ENCODE data around the gene TM2D1.
"Not testable (repeated sequence)": the region's sequence is repeated elsewhere in the genome, so short reads cannot be mapped to it uniquely, and the experiment has no call there.

The TM2D1 gene

DNA sequence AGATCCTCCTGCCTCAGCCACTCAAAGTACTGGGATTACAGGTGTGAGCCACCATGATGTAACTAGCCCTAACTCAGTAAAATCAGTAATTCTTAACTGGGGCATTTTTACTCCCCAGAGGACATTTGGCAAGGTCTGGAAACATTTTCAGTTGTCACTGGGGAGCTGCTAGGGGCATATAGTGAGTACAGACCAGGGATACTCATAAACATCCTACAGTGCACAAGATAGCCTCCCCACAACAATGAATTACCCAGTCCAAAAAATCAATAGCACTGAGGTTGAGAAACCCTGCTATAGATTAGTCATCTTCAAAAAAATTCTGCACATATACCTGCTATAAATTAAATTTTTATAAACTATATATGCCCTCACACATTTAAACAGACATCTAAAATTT, 13.0 kb downstream of the TM2D1 start:
- no peak for DNase-seq

DNA sequence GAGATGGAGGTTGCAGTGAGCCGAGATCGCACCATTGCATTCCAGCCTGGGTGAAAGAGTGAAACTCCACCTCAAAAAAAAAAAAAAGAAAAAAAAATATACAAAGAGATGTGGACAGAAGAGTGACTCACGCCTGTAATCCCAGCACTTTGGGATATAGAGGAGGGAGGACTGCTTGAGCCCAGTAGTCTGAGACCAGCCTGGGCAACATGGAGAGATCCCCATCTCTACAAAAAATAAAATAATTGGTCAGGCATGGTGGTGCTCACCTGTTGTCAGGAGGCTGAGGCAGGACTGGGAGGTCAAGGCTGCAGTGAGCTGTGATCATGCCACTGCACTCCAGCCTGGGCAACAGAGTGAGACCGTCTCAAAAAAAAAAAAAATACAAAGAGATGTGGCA, 13.7 kb downstream of the TM2D1 start:
- DNase-seq: not testable (repeated sequence)

DNA sequence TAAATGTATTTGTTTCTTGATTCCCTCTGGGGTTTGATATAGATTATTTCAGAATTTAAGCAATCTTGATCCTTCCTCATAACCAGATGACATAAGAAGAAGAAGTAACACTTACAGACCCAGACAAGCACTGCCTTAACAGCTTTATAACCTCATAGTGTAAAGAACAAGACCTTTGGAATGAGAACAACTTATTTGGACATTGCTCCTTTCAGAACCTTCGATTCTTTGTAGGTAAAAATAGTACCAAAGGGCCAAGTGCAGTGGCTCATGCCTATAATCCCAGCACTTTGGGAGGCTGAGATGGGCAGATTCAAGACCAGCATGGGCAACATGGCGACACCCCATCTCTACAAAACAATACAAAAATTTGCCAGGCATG, 15.0 kb downstream of the TM2D1 start:
- DNase-seq: no peak

DNA sequence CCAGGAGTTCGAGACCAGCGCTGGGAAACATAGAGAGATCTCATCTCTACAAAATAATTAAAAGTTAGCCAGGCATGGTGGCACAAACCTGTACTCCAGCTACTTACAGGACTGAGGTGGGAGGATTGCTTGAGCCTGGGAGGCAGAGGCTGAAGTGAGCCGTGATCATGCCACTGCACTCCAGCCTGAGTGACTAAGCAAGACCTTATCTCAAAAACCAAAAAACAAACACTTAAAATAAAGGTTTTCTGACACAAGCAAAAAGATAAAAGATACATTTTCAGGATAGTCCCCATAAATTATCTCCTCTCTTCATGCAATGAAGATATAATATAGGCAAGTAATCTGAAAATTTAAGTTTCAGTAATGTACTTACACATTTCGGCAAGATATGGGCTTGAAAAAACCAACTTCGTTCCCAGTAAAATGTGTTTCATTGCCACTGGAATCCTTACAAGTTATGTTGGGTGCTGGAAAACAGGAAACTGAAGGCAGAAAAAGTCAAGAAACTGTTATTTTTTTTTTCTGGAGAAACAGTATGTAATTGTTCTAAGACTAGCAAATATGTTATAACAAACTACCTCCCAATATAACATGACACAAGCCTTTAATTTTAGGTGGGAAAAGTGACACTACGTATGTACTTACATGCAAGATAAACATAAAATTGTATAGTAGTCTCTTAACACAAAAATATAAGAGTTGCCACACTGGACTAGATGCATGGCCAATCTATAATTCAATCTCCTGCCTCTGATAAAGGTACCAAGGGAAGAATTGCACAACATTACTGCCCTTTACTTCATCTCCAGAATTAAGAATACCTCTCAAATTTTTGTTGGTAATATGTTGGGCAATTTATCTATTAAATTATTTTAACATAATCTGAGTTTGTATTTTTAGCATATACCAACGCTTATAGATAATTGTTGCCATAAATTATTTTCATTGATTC, 15.7 kb downstream of the TM2D1 start:
- no peak for DNase-seq

DNA sequence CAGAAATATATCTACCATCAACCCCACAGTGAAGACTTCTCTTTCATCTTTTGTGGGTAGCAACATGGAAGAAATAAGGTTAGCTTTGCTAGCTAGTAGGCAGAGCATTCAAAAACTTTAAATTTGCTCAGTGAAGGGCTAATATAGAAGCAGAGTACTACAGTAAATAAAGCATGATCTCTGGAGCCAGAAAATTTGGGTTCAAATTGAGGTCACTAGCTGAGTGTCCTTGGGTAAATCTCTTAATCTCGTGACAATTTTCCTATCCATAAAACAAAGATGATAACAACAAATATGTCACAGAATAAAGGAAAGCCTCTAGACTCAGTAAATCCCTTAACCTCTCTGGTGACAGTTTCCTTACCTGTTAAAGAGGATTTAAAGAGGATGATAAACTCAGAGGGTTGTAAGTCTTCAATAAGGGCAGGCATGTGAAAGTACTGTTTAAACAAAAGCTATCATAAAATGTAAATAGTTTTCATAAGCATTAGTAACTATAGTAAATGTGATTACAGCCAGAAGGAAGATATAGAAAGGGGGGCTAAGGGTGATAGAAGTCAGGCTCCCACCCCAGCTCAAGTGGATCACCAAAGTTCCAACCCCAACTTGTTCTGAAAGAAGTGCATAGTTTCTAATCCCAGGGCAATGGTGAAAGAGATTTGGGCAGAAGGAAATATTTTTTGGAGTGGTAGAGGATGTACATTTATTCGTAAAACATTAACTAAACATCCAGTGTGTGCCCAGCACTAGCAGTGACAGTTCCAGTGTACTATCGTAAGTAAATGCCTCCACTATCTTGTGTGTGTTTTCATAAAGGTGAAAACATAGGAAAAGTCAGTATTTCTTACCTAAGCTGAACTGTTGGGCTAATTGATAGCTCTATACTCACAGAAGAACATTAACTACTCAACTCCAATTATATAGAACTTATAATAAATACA, 24.8 kb downstream of the TM2D1 start:
- no peak for DNase-seq

DNA sequence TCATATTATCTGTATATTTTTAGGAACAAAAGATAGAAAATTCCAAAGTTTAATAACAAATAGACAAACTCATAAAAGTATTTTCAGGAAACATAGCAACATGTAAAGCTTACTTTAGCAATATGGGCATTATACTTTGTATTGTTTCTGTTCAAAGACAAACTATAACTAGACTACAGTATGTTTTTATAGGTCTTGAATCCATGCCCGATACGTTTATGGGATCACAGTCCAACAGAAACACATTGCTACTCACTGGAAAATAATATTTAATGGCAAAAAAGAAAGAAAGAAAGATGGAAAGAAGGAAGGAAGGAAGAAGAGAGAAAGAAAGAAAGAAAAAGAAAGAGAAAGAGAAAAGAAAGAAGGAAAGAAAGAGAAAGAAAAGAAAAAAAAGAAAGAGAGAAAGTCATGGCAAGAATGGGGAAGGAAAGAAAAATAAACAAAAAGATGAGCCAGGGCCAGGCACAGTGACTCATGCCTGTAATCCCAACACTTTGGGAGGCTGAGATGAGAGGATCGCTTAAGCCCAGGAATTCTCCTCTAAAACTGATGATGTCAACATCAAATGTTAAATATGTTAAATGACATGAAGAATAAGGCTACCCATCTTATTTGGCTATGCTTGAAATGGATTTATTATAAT, 32.7 kb downstream of the TM2D1 start:
- DNase-seq: no peak

DNA sequence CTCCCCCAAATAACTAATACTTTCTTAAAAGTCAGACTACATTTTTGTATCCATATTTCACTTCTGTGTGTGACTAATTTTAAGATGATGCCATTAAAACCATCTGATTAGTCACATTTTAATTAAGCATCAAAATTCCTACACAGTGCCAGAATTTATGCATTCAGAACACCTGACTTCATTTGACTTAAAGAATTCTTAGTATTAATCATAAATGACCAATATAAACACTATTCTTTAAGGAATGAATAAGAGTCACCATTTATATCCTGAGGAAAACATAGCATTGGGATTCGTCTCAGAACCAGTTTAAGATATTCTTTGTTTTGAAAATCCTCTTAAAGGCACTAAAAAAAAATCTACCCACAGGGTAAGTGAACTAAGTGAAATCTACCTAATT, 37.0 kb downstream of the TM2D1 start:
- DNase-seq: no peak

DNA sequence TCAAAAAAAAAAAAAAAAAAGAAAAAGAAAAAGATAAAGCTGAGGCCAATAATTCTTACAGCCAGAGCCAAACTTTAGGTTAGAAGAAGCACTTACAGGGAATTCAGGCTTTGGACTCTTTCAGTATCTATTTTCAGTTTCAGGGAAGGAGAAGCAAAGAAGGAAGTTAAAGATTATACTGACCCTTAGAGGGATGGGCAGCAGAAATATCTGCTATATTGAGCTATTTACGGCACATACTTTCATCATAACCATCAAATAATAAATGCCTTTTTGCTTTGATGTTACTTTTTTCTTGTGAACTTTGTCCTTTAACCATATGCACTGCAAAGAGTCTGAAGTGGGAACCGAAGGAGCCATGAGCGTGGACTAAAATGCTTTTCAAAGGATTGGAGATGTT, 42.0 kb downstream of the TM2D1 start:
- no peak for DNase-seq

DNA sequence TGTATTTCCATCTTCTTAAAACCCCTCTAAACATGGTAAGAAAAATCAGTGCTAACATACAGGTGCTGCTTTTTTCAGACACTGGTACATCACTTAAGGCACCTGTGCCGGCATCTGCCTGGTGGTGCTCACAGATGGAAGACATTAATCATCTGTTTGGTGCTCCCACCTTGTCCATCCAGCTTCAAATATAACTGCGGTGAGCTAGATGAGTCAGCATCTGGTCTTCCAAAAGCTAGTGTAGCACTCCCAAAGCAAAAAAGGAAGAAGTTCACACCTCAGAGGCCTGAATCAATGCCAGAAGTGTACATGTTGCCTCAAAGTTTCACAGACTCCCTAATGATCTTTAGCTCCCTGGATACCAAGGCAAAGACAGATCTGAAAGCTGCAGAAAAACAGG, 44.4 kb downstream of the TM2D1 start:
- DNase-seq: no peak

DNA sequence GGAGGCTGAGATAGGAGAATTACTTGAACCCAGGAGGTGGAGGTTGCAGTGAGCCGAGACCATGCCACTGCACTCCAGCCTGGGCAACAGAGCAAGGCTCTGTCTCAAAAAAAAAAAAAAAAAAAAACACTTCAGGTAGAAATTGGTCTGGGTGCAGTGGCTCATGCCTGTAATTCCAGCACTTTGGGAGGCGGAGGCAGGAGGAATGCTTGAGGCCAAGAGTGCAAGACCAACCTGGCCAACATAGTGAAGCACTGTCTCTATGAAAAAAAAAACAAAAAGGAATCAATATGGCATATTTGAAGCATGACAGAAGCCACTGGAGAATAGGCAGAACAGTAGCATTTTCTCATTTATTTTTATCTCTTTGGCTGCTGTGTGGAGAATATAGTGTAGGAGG, 48.1 kb downstream of the TM2D1 start:
- not testable (repeated sequence) for DNase-seq

DNA sequence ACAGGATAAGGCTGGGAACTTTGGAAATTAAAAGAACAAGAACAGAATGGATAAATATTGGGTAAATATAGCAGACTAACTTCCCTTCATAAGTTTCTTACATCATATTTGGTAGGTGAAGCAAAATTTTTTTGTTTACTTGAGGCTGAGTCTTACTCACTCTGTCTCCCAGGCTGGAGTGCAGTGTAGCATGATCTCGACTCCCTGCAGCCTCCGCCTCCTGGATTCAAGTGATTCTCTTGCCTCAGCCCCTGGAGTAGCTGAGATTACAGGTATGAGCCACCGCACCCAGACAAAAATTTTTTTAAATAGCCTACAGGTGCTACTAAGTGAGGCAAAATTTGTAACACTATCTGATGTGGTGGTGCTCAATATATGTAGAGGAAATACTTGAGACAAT, 50.7 kb downstream of the TM2D1 start:
- no peak for DNase-seq

DNA sequence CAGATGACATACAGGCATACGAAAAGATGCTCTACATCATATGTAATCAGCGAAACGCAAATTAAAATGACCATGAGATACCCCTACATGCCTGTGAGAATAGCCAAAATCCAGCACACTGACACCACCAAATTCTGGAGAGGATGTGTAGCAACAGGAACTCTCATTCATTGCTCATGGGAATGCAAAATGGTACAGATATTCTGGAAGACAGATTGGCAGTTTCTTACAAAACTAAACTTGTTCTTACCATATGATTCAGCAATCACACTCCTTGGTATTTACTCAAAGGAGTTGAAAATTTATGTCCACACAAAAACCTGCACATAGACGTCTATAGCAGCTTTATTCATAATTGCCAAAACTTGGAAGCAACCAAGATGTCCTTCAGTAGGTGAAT, 52.6 kb downstream of the TM2D1 start:
- DNase-seq: no peak

DNA sequence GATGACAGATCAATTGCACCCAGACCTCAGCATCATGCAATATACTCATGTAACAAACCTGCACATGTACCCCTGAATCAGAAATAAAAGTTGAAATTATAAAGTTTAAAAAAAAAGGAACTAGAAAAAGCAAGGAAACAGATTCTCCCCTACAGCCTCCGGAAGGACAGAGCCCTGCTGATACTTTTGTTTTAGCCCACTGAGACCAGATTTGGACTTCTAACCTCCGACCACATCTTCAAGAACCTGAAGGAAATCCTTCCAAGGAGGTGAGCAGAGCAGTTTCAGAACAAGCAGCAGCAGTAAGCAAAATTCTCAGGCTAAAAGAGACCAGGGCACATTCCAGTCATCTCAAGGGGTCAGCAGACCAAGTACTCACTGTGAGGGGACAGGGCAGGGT, 54.5 kb downstream of the TM2D1 start:
- DNase-seq: no peak

DNA sequence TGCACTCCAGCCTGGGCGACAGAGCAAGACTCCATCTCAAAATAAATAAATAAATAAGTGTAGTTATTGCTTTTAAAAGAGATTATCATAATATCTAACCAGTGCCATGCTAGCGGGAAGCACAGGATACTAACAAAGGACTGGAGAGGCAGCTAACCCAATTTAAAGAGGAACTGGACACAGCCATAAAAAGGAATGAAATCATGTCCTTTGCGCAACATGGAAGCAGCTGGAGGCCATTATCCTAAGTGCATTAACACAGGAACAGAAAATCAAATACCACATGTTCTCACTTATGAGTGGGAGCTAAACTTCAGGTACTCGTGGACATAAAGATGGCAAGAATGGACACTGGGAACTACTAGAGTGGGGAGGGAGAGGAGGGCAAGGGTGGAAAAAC, 54.9 kb downstream of the TM2D1 start:
- no peak for DNase-seq

DNA sequence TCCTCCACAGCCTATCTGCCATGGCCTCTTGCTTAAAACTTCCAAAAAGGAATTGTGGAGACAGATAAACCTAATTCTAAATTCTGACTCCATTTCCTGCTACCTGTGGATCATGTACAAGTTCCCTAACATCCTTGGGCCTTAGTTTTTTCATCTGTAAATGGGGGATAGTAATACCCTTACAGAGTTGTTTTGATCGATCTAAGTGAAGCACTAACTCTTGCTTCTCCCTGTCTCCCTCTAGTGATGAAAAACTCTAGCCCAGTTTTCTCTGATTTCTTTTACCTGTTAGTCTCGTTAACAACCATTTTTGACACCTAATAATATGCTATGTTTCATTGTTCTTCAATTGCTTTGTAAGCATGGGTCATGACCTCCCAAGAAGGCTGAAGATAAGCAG, 65.9 kb downstream of the TM2D1 start:
- no peak for DNase-seq

DNA sequence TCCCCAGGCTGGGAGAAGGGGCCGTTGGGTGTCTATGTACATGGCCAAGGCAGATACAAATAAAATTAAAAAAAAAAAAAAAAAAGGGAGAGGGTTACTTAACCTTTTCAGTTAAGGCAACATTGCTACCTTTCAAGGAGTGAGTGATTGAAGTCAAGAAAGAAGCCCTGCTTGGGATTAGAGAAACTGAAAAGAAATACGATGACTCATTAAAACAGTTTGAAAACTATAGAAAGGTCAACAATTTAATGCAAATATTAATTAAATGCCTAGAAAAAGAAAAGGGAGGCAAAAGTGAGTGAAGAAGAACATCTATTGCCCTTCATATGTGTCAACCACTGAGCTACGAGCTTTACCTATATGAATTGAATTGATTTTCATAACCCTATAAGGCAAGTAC, 69.5 kb downstream of the TM2D1 start:
- no peak for DNase-seq

DNA sequence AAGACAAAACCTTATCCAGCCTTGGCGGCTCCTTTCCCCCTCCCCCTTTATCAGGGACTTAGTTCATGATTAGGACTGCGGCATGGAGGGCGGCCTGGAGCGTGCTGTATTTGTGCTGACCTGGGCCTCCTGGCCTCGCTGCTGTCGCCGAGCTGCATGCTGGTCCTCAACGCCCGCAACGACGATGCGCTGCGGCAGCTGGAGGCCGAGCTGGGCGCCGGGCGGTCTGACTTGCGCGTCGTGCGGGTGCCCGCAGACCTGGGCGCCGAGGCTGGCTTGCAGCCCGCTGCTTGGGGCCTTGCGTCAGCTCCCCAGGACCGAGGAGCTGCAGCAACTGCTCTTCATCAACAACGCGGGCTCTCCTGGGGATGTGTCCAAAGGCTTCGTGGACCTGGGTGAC, 70.9 kb downstream of the TM2D1 start:
- no peak for DNase-seq

DNA sequence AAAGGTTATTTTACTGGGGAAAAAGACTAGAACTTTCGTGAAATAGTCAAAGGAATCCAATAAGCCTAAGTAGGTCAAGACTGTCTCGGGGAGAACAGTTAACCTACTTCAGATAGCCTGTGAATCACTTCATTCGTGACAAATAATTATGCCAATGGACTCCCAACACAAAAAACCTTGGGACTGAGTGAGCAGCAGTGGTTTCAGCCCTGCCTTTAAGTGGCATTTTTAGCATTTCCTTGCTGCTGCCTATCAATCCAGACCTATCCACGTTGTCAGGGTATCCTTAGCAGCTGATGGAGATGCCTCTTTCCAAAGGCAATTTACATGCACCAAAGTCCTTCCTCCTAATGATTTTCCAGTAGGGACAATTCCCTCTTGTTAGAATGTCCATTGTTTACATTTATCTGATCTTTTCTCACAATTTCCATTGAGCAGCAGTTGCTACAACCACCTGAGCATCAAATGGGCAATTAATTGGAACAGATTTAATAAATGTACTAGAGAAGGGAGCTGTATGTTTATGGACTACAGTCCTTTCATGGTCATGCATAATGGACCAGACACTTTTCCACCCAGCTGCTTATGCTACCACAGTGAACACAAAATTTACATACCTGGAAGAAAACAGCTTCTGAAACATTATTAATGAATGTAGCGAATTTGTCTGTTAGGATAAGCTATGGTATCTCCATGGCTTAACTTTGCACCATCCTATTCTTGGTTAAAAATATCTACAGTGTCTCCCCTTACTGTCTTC, 75.8 kb downstream of the TM2D1 start:
- no peak for DNase-seq

DNA sequence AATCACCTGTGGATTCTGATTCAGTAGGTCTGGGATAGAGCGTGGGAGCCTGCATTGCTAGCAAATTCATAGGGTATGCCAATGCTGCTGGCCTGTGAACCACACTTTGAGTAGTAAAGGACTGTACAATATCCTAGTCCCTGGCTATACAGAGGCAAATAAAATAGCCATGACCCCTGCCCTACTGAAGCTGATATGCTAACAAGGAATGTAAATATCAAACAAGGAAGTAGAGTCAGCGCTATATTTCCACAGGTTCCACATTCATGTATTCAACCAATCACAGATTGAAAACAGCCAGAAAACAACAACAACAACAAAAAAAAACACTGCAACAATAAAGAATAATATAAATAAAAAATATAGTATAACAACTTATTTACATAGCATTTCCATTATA, 77.8 kb downstream of the TM2D1 start:
- DNase-seq: no peak

DNA sequence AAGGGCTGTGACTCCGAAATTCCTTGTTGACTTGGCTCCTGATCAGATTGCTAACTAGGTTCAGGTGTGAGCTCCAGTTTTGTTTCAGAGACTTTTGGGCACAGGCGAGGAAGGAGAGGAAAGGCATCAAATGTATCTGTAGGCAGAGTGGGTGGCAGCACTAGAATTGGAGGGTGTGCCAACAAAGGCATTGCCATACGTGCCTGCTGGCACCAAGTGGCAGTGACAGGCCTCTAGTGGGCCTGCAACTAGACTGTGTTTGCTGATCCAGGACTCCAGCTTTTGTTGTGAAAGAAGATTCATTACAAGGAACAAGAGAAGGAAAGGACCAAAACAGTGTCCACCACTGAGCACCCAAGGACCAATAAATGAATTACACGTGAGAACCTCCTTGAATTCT, 79.5 kb downstream of the TM2D1 start:
- no peak for DNase-seq

DNA sequence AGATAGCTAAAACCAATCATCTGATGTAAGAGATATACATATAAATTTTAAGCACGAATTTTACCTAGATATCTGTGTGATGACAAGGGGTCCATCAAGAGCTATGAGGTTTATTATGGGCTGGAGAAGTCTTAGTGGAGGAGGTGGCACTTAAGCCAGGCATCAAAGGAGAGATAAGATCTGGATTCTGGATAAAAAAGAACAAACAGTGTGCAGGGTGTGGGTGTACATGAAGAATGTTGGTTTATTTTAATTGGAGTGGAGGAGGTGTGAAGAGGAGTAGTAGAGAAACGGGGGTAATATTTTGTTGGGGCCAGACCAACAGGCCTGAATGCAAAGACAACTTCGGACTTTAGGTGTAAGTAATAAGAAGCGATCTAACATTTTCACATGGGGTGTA, 80.6 kb downstream of the TM2D1 start:
- no peak for DNase-seq

DNA sequence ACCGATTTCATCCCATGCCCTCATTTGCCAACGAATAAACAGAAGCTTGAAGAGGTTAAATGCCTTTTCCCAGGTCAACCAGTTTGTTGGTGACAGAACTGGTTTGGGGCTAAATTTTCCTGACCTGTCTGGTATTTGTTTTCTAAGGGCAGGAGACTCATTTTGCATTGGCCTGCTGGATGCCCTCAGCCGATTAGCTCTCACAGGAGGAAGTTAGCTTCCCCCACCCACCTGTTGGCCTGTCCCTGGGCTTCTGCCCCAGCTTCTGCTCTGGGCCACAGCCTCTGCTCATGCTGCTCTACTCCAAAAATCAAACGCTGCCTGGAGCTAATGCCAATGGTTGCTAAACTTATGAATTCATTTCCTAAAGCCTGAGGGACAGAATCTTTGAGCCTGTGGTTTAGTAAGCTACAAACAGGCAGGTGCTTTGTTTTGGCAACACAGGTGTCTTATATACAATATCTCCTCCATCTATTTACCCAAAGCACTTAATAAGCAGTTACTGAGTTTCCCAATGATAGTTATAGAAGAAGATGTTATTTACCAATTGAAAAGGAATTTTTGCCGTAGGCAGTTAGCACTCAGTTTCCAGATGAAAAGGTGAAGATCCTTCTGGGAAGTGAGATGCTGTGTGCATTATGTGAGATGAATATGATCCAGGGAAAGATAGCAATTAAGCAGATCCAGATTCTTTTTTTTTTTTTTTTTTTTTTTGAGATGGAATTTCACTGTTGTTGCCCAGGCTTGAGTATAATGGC, 82.3 kb downstream of the TM2D1 start:
- no peak for DNase-seq
